Activated naive CD4-positive, alpha-beta T cell treated with anti-CD3 and anti-CD28 coated beads, Interleukin-2, amount 50 U/mL, for 24 hours (primary cell): ENCODE results near the gene LEPROT.
"Not testable (repeated sequence)": the region's sequence is repeated elsewhere in the genome, so short reads cannot be mapped to it uniquely, and the experiment has no call there.

ENCODE experiments used
- H3K27ac Mint-ChIP-seq: one replicate; pipeline ENCODE4 v1.8.0; 2021; ENCODE audit warnings: mild to moderate bottlenecking, mixed read lengths
- H3K27me3 Mint-ChIP-seq: one replicate; pipeline ENCODE4 v1.8.0; 2021; ENCODE audit warnings: mixed read lengths
- H3K36me3 Mint-ChIP-seq: one replicate; pipeline ENCODE4 v1.8.0; 2021; ENCODE audit warnings: mixed read lengths
- H3K4me1 Mint-ChIP-seq: one replicate; pipeline ENCODE4 v1.8.0; 2021; ENCODE audit warnings: mixed read lengths
- H3K4me3 Mint-ChIP-seq: one replicate; pipeline ENCODE4 v1.8.0; 2021; ENCODE audit warnings: mild to moderate bottlenecking, mixed read lengths
- H3K9me3 Mint-ChIP-seq: one replicate; pipeline ENCODE4 v1.8.0; 2021; ENCODE audit warnings: mixed read lengths

Gene LEPROT

DNA sequence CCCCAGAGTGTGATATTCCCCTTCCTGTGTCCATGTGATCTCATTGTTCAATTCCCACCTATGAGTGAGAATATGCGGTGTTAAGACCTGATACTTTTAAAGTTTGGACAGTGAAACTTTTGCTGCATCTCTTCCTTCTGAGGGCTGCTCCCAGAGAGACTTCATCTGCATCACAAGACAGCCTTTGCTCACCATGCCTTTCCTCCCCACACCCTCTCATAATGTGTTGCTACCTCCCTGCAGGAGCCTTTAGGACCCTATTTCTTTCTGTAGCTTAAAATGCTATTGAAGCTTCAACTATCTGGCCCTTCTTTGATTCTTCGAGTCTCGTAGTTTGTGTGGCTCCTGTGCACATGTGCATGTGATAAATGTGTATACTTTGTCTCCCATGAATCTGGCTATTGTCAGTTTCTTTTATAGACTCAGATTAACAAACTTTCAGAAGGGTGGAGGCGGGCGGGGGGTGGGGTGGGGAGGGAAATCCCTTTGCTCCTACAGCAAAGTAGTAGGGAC is 23.7 kb downstream of the LEPROT start:
- Mint-ChIP-seq H3K4me3 (no peak overlapping the region), H3K4me1 (no peaks in the 10 kb centered on the region), H3K36me3 (peaks cover 3% of the 10 kb centered on the region), H3K27ac (no peak overlapping the region), H3K9me3 (no peaks in the 10 kb centered on the region), H3K27me3 (no peaks in the 10 kb centered on the region)

DNA sequence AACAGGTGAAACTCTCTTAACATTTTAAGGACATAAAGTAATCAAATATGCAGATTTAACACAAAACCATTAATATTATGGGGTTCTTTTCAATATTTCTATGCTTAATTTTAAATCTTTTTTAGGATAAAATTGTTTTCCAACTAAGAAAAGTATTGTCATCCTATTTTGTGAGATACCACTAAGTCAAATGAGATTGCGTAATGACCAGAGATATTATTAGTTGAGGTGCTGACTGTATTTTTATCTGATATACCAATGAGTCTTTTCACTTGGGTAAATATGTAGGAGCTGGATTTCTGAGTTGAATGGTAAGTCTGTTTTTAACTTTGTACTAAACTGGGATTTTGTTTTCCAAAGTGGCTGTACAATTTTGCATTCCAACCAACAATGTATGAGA is 25.4 kb downstream of the LEPROT start:
- Mint-ChIP-seq H3K36me3 (peaks cover 2% of the 10 kb centered on the region), H3K4me1 (no peaks in the 10 kb centered on the region), H3K9me3 (no peaks in the 10 kb centered on the region), H3K4me3 (no peak overlapping the region), H3K27me3 (no peaks in the 10 kb centered on the region), H3K27ac (no peak overlapping the region)

- Mint-ChIP-seq H3K27me3 (no peaks in the 10 kb centered on the region), H3K4me3 (no peak overlapping the region), H3K4me1 (no peaks in the 10 kb centered on the region), H3K27ac (no peak overlapping the region), H3K36me3 (peaks cover 1% of the 10 kb centered on the region), H3K9me3 (no peaks in the 10 kb centered on the region)
These were observed 28.9 kb downstream of the LEPROT start for GRCh38 chr1:65449214-65449823.

DNA sequence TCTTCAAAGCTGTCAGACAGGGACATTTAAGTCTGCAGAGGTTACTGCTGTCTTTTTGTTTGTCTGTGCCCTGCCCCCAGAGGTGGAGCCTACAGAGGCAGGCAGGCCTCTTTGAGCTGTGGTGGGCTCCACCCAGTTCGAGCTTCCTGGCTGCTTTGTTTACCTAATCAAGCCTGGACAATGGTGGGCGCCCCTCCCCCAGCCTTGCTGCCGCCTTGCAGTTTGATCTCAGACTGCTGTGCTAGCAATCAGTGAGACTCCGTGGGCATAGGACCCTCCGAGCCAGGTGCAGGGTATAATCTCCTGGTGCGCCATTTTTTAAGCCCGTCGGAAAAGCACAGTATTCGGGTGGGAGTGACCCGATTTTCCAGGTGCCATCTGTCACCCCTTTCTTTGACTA is 35.2 kb downstream of the LEPROT start:
- H3K4me3 Mint-ChIP-seq, H3K27me3 Mint-ChIP-seq, H3K36me3 Mint-ChIP-seq, H3K27ac Mint-ChIP-seq: not testable (repeated sequence)
- Mint-ChIP-seq H3K4me1 (peaks cover 27% of the 10 kb centered on the region), H3K9me3 (peaks cover 10% of the 10 kb centered on the region)

- peaks cover 9% of the 10 kb centered on the region for H3K36me3 Mint-ChIP-seq
- H3K27me3 Mint-ChIP-seq, result no peaks in the 10 kb centered on the region
- H3K4me3 Mint-ChIP-seq, result no peak overlapping the region
- peaks cover 27% of the 10 kb centered on the region for H3K4me1 Mint-ChIP-seq
- peaks cover 10% of the 10 kb centered on the region for H3K9me3 Mint-ChIP-seq
- no peak overlapping the region for H3K27ac Mint-ChIP-seq
These were observed 36.0 kb downstream of the LEPROT start for GRCh38 chr1:65456481-65456880.

DNA sequence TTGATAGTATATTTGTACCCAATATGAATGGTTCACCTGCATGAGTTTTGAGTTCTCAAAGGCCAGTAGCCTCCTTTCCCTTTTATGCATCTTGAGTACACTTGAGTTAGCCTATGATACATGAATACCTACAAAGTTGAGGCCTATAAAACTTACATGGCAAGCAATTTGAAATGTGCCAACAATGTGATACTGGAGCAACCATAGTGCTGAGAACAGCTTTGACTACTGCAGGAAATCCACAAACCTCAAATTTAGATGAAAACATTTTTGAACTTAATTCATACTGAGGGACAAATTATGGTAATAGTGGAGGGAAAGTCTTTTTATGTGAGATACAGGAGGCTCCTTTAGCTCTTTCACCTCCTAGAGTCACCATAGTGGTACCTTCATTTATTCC is 37.4 kb downstream of the LEPROT start:
- Mint-ChIP-seq H3K4me1 (peaks cover 27% of the 10 kb centered on the region), H3K4me3 (no peak overlapping the region), H3K36me3 (peaks cover 11% of the 10 kb centered on the region), H3K27ac (no peak overlapping the region), H3K27me3 (no peaks in the 10 kb centered on the region), H3K9me3 (peaks cover 10% of the 10 kb centered on the region)

DNA sequence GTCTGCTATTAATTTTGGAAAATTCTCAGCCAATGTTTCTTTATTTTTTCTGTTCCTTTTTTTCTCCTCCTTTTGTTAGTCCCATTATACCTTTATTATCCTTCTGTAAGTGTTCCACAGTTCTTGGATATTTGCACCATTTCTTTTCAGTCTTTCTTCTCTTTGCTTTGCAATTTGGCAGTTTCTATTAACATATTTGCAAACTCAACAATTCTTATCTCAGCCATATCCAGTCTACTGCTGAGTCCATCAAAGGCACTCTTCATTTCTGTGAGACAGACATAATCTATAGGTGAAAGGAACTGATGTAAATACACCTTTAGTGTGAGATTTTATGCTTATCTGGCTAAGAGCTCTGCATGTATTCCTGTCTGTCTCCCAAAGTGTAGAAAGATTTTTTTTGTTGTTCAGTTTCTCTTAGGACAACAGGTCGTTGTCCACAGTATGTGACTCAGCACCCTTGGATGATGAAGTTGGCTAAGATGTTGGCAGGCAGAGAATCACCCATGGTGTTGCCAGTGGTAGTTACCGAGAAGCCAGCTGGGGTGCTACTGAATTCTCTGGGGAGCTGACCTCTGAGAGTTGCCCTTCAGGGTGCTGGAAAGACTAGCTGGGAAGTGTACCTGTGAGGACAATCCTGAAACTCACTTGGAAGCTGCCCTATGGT is 38.4 kb downstream of the LEPROT start:
- H3K4me3 Mint-ChIP-seq, result no peak overlapping the region
- H3K9me3 Mint-ChIP-seq, result peaks cover 10% of the 10 kb centered on the region
- H3K27ac Mint-ChIP-seq, result no peak overlapping the region
- H3K27me3 Mint-ChIP-seq, result no peaks in the 10 kb centered on the region
- peaks cover 27% of the 10 kb centered on the region for H3K4me1 Mint-ChIP-seq
- H3K36me3 Mint-ChIP-seq, result peaks cover 10% of the 10 kb centered on the region

DNA sequence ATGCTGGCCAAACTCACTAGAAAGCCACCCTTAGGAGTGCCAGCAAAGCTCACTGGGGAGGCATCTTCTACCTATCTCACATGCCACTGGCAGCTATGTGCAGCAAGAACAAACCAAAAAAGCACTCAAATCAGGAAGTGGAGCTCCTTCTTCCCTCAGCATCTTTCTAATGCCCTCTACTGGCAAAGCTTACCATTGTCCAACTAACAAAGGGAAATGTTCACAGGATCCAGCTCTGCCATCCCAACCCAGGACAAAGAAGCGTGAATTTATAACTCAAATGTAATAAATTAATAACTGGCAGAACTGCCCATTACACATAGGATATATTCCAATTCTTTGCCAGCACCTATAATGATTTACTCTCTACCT is 38.9 kb downstream of the LEPROT start:
- no peak overlapping the region for H3K4me3 Mint-ChIP-seq
- peaks cover 27% of the 10 kb centered on the region for H3K4me1 Mint-ChIP-seq
- H3K27me3 Mint-ChIP-seq, result no peaks in the 10 kb centered on the region
- H3K27ac Mint-ChIP-seq, result no peak overlapping the region
- H3K36me3 Mint-ChIP-seq, result peaks cover 10% of the 10 kb centered on the region
- peaks cover 10% of the 10 kb centered on the region for H3K9me3 Mint-ChIP-seq

GRCh38 chr1:65465837-65466236 is 45.4 kb downstream of the LEPROT start:
- not testable (repeated sequence) for H3K36me3 Mint-ChIP-seq, H3K27me3 Mint-ChIP-seq, H3K27ac Mint-ChIP-seq, H3K4me1 Mint-ChIP-seq, H3K4me3 Mint-ChIP-seq
- H3K9me3 Mint-ChIP-seq, result peaks cover 11% of the 10 kb centered on the region

DNA sequence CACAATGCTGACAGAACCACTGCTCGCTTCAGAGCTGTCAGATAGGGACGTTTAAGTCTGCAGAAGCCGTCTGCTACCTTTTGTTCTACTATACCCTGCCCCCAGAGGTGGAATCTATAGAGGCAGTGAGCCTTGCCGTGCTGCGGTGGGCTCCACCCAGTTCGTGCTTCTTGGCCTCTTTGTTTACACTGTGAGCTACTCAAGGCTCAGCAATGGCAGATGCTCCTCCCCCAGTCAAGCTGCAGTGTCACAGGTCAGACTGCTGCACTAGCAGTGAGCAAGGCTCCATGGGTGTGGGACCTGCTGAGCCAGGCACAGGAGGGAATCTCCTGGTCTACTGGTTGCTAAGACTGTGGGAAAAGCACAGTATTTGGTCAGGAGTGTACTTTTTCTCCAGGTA is 47.1 kb downstream of the LEPROT start:
- H3K4me1 Mint-ChIP-seq, result no peaks in the 10 kb centered on the region
- peaks cover 7% of the 10 kb centered on the region for H3K36me3 Mint-ChIP-seq
- no peak overlapping the region for H3K4me3 Mint-ChIP-seq
- H3K27me3 Mint-ChIP-seq, result peaks cover 2% of the 10 kb centered on the region
- H3K9me3 Mint-ChIP-seq, result peaks cover 11% of the 10 kb centered on the region
- H3K27ac Mint-ChIP-seq, result no peak overlapping the region

- Mint-ChIP-seq H3K4me1 (no peaks in the 10 kb centered on the region), H3K27ac (no peak overlapping the region), H3K9me3 (peaks cover 11% of the 10 kb centered on the region), H3K27me3 (peaks cover 2% of the 10 kb centered on the region), H3K4me3 (no peak overlapping the region), H3K36me3 (peaks cover 7% of the 10 kb centered on the region)
These were observed 48.8 kb downstream of the LEPROT start for GRCh38 chr1:65469126-65469888.

GRCh38 chr1:65469889-65470340 is 49.4 kb downstream of the LEPROT start:
- Mint-ChIP-seq H3K36me3 (peaks cover 4% of the 10 kb centered on the region), H3K27ac (no peak overlapping the region), H3K27me3 (peaks cover 2% of the 10 kb centered on the region), H3K4me1 (no peaks in the 10 kb centered on the region), H3K9me3 (peaks cover 11% of the 10 kb centered on the region), H3K4me3 (no peak overlapping the region)

DNA sequence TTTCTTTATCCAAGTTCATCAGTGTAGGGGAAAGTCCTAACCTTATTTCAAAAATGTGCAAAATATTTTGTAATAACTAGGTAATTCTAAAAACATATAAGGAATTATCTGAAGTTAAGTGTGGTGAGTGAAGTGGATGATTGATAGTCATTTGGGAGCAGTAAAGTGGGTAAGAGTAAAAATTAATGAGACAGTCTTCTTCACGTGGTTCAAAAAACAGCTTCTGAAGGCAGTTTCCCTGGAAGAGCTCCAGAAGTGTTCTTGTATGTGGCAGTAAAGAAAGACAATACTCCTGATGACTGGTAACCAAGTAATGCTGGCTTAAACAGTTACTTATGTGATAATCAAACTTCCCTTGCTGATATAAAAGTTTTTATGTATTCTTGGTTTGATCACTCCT is 50.3 kb downstream of the LEPROT start:
- Mint-ChIP-seq H3K36me3 (no peaks in the 10 kb centered on the region), H3K4me3 (no peak overlapping the region)

DNA sequence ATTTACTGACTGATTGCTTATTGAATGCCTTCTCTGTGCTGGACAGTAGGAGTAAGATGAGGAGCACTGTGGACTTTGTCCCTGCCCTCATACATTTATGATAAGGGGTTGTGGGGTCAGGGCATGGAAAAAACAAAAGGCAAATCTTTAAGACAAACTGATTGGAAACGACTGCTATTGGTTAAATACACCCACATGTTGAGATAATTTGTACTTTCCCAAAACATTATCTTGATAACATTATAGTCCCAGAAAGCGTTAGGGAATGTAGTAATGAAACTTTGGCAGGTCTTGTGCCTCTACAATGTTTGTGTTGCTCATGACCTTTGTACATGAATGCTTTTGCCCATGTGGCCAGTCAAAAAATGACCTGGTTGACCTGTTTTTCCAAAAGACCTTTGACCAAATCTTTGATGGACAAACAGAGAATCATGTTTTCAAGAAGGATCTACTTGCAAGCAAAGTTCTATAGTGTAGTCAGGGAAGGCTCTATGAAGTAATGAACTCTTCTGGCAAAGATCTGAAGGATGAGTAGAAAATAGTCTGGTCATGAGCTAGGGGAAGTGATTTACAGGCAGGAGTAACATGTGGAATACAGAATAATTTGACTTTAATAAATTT is 50.9 kb downstream of the LEPROT start:
- H3K4me3 Mint-ChIP-seq, result no peak overlapping the region
- no peaks in the 10 kb centered on the region for H3K36me3 Mint-ChIP-seq
- H3K27me3 Mint-ChIP-seq, result no peaks in the 10 kb centered on the region
- H3K9me3 Mint-ChIP-seq, result no peaks in the 10 kb centered on the region
- no peaks in the 10 kb centered on the region for H3K4me1 Mint-ChIP-seq
- H3K27ac Mint-ChIP-seq, result no peak overlapping the region

More for the DNA sequence above, 50.3 kb downstream of the LEPROT start:
- Mint-ChIP-seq H3K9me3 (peaks cover 2% of the 10 kb centered on the region), H3K4me1 (no peaks in the 10 kb centered on the region), H3K27ac (no peak overlapping the region), H3K27me3 (no peaks in the 10 kb centered on the region)

GRCh38 chr1:65471861-65472332 is 51.4 kb downstream of the LEPROT start:
- Mint-ChIP-seq H3K9me3 (no peaks in the 10 kb centered on the region), H3K4me1 (no peaks in the 10 kb centered on the region), H3K27me3 (no peaks in the 10 kb centered on the region), H3K36me3 (no peaks in the 10 kb centered on the region), H3K4me3 (no peak overlapping the region), H3K27ac (no peak overlapping the region)
